SKM-1 treated with dmso at 0.1 percent for 144 hours (cell line): Measurements from ENCODE around the gene PAXIP1.
"Not testable (repeated sequence)": the region's sequence is repeated elsewhere in the genome, so short reads cannot be mapped to it uniquely, and the experiment has no call there.

ENCODE experiments used
- DNase-seq: peaks from one replicate; lab custom pipeline; 2025; ENCODE audit not compliant: unreplicated experiment; lab: John Stamatoyannopoulos, UW

PAXIP1 gene

GRCh38 chr7:154950960-154951359, 52.0 kb downstream of the PAXIP1 start:
- no peak for DNase-seq

GRCh38 chr7:154947604-154948003, 55.3 kb downstream of the PAXIP1 start:
- DNase-seq, result no peak

DNA sequence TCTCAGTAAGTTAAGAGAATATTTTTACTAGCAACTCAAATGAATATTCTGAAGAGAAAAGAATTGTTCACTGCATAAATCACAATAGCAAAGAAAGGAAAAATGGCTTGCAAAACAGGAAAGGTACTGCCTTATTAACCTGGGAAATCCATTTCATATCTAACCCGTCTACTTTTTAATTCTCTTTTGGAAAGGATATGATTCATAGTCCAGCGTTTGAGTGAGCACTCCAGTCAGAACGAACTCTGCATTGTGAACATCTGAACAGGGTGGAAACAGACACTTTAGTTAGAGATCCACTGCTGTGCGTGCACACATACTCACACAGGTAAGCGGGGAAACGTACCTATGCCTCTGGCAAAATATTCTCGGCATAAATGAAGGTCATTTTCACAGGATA, 56.8 kb downstream of the PAXIP1 start:
- DNase-seq, result no peak

DNA sequence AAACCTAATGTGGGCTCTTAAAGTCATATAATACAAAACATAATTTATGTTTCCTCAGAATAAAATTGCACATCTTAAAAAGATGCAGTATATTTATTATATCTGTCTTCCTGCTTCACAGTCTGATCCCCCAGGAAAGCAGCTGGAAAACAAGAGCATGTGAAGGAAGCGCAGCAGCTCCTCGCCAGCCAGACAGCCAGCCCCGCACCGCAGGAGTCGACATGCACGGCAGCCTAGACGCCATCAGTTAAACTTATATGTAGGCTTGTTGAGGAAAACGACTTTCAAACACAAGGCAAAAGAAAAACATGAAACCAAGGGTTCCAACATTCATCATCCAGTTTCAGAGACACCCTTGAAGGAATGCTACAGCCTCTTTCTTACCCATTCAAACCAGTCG, 59.0 kb downstream of the PAXIP1 start:
- no peak for DNase-seq

DNA sequence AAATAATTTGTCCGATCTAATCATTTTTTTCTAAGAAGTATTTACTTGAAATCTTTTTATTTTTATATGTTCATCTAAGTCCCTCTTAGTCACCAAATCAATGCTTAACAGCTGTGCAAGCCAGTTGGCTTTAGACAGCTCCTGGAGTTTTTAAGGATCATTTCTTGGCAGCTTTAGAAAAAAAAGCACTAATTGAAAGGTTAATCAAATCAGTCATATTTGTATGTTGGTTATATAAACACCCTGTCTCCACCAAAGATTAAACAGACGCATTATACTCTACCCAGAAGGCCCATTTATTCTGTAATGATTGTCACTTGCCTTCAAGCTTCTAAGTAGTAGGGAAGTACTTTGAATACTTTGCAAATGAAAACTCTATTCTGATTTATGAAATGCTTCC, 60.2 kb downstream of the PAXIP1 start:
- DNase-seq, result no peak

DNA sequence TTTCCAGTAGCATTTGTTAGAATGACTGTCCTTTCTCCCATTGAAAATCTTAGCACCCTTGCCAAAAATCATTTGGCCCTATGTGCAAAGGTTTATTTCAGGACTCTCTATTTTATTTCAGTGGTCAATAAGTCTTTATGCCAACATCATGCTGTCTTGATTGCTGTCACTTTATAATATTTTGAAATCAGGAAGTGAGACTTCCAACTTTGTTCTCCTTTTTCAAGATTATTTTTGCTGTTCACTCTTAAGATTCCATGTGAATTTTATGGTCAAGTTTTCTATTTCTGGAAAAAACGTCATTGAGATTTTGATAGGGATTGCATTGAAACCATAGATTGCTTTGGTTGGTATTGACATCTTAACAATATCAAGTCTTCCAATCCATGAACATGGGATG, 65.1 kb downstream of the PAXIP1 start:
- DNase-seq, result no peak

GRCh38 chr7:154934353-154934952, 68.5 kb downstream of the PAXIP1 start:
- DNase-seq, result not testable (repeated sequence)

DNA sequence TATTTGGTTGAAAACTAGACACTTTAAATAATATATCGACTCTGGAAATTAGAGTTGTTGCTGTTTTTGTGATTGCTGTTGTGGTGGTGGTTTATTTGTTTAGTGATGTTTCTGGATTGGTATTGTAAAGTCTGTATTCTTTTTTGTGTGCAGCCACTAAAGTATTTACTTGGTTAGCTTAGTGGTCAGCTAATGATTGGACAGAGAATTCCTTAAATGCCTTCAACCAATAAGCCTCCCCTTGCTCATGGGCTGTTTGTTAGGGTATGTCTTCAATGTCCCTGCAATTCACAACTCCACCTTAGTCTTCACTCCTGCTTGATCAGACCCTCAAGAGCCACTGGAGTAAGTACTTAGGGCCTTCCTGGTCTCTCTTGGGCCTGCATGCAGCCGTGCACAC, 71.0 kb downstream of the PAXIP1 start:
- DNase-seq, result no peak

DNA sequence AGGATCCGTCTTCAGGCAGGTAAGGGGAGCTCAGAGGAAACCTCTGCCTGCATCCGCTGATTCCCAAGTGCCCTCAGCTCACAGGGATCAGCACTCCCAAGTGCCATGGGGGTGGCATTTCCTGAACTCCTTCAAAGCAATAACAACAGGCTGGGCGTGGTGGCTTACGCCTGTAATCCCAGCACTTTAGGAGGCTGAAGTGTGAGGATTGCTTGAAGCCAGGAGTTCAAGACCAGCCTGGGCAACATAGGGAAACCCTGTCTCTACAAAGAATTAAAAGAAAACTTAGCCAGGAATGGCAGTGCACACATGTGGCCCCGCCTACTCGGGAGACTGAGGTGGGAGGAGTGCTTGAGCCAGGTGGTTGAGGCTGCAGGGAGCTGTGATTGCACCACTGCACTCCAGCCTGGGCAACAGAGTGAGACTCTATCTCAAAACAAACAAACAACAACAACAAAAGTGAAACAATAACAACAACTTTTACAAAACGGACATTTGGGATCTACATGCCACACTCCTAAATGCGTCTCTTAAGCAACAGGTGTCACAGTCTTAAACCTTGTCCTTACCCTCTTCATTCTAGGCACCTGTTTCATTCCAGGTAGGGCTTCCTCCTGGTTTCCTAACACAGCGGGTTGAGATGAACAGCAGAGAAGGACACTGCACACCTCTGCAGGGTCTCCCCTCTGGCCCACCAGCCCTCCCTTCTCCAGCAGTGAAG, 73.8 kb downstream of the PAXIP1 start:
- no peak for DNase-seq

- peak; percentile 46 for DNase-seq
Observed at GRCh38 chr7:154928136-154929005, 74.6 kb downstream of the PAXIP1 start.

- peak; percentile 45 for DNase-seq
Observed at GRCh38 chr7:154927624-154928125, 75.2 kb downstream of the PAXIP1 start.

DNA sequence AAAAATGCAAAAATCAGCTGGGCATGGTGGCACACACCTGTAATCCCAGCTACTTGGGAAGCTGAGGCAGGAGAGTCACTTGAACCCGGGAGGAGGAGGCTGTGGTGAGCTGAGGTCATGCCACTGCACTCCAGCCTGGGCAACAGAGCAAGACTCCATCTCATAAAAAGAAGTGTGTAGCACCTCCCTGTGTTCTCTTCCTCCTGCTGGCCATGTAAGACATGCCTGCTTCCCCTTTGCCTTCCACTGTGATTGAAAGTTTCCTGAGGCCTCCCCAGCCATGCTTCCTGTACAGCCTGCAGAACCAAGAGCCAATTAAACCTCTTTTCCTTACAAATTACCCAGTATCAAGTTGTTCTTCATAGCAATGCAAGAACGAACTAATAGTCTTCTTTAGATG, 80.5 kb downstream of the PAXIP1 start:
- not testable (repeated sequence) for DNase-seq

- no peak for DNase-seq
Observed at GRCh38 chr7:154919344-154920225, 83.3 kb downstream of the PAXIP1 start.

GRCh38 chr7:154918741-154919140, 84.2 kb downstream of the PAXIP1 start:
- DNase-seq, result no peak

- DNase-seq, result no peak
Observed at GRCh38 chr7:154918266-154918665, 84.7 kb downstream of the PAXIP1 start.

- DNase-seq, result no peak
Observed at GRCh38 chr7:154917808-154918160, 85.1 kb downstream of the PAXIP1 start.

DNA sequence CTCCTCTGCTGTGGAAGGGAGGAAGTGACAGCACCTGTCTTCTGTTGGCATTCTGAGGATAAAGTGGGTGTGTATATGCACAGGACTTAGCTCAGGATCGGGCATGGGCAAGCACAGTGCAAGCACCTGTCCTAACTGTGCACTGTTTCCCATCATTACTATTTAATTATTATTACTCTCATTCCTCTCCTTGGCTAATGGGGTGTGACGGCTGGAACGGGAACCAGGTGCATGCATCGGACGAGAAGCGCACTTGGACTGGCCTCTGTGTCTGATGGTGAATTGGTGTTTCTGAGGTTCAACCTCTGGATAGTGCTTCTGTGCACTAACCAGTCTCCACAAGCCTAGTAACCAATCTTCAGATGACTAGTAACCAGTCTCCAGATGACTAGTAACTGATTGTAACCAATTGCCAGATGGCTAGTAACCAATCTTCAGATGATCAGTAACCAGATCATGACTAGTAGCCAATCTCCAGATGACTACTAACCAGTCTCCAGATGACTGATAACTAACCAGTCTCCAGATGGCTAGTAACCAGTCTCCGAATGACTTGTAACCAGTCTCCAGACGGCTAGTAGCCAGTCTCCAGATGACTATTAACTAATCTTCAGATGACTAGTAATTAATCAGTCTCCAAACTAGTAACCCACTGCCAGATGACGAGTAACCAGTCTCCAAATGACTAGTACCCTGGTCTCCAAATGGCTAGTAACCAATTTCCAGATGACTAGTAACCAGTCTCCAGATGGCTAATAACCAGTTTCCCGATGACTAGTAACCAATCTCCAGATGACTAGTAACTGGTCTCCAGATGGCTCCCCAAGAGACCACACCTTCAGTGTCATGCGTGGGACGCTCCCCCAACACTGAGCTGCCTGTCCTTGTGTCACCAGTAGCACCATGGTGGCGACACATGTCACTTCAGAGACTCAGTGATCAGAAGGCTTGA, 85.8 kb downstream of the PAXIP1 start:
- DNase-seq, result no peak

GRCh38 chr7:154916381-154916780, 86.5 kb downstream of the PAXIP1 start:
- no peak for DNase-seq

DNA sequence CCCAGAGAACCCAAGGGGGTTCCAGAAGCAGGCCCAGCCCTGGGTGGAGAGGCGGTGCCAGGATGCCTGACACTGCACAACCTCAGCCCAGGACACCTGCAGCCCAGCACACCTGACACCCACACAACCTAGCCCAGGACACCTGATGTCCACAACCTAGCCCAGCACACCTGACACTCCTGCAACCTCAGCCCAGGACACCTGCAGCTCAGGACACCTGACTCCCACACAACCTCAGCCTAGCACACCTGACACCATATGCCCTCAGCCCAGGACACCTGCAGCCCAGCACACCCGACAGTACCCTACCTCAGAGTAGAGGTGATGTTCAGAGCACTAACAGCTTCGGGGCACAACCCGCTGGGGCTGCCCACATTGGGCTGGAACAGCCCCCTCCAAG, 87.3 kb downstream of the PAXIP1 start:
- DNase-seq, result no peak

DNA sequence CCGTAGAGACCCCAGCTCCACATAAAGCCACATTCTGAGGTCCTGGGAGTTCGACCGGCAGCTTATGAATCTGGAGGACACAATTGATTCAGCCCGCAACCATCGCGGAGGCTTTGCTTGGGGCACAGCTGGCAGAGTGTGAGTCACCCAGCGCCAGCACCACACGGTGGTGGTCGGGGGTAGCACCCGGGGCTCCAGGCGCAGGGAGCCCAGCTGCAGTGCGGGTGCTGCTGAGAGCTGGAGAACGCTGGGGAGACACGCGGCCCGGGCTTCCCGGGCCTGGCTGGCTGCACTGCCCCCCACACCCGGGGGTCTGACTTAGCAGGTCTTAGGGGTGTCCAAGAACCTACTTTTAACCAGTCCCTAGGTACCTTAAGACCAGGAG, 87.9 kb downstream of the PAXIP1 start:
- DNase-seq, result no peak
